ENCODE measurements around the gene SPATA20.

DNA sequence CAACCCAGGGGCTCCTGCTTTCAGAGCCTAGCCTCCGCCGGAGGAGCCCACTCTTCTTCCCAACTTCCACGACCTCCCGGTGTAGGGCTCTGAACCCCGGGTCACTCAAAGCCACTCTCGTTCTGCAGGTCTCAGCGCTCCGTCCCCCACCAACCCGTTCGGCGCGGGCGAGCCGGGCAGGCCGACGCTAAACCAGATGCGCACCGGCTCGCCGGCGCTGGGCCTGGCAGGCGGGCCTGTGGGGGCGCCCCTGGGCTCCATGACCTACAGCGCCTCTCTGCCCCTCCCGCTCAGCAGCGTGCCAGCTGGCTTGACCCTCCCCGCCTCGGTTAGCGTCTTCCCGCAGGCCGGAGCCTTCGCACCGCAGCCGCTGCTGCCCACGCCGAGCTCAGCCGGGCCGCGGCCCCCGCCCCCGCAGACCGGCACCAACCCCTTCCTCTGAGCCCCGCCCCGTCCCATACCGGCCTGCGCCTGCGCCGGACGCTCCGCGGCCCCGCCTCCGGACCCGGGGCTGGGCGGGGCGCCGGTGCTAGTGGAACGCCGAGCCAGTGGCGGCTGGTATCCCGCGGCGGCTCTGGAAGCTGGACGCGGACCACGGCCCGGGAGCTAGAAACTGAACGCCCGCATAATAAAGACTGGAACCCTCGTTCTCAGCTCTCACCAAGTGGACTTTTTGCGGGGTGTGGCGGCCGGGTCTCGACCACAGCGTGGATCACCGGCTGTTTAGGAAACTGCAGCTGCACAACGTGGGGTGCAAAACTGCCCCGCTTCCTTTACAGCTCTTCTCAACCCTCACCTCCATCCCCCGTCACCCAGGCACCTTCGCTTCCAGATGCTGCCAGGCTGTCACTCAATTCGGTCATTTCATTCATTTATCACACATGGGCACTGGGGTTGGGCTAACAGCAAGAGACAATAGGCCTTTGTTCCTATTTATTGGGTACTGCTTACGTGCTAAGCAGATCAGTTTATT is 5.0 kb upstream of the SPATA20 start:
- TF ChIP-seq, protein P1, sequence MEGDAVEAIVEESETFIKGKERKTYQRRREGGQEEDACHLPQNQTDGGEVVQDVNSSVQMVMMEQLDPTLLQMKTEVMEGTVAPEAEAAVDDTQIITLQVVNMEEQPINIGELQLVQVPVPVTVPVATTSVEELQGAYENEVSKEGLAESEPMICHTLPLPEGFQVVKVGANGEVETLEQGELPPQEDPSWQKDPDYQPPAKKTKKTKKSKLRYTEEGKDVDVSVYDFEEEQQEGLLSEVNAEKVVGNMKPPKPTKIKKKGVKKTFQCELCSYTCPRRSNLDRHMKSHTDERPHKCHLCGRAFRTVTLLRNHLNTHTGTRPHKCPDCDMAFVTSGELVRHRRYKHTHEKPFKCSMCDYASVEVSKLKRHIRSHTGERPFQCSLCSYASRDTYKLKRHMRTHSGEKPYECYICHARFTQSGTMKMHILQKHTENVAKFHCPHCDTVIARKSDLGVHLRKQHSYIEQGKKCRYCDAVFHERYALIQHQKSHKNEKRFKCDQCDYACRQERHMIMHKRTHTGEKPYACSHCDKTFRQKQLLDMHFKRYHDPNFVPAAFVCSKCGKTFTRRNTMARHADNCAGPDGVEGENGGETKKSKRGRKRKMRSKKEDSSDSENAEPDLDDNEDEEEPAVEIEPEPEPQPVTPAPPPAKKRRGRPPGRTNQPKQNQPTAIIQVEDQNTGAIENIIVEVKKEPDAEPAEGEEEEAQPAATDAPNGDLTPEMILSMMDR (conservative IDR thresholded peaks at IDR 0.05; ENCODE audit: low read depth, low read length), result peak; percentile 39; the same call in 1 of the 2 replicates
- TF ChIP-seq EZH2 (IDR thresholded peaks at IDR 0.05; ENCODE audit: borderline replicate concordance, low read depth, low read length, poor library complexity, severe bottlenecking), result no peak

All from A673 (cell line).